CD14-positive monocyte (primary cell): ENCODE measurements around the gene LDLRAD4. TPM values are rescaled to one million over a fixed set of nuclear protein-coding genes. Genes with fewer than 3 reads are reported as not detected.
A peak's percentile ranks its signal among the peaks of the same experiment; 100 is the strongest.

ENCODE experiments used
- DNase-seq, 3 donors: peaks; one replicate each; pipeline ENCODE4 v3.0.0-alpha.2; 2011 to 2022
- H2AFZ ChIP-seq: 2 replicates; pipeline ENCODE4 v1.6.0; 2012; ENCODE audit warnings: mild to moderate bottlenecking, low read depth, low read length, inconsistent platforms; ENCODE audit not compliant: insufficient read depth, poor library complexity, severe bottlenecking
- H3K27ac ChIP-seq, 2 donors: 1 replicate in 1 of 2; 2 replicates in 1 of 2; pipeline ENCODE4 v1.5.1; 2012 to 2013; ENCODE audit warnings: low read length in 2 of 2, control low read depth in 1 of 2, inconsistent platforms in 1 of 2, low read depth in 1 of 2, mild to moderate bottlenecking in 1 of 2
- H3K27me3 ChIP-seq, 2 donors: one replicate each; pipeline versions ENCODE4 v1.6.0 to v1.6.1; 2011 to 2013; ENCODE audit warnings: low read length in 2 of 2; ENCODE audit not compliant: control insufficient read depth in 2 of 2, insufficient read depth in 2 of 2
- H3K36me3 ChIP-seq, 2 donors: replicated peaks in 1 of 2; 1 replicate in 1 of 2; 2 replicates in 1 of 2; pipeline versions ENCODE4 v1.5.1 to v1.6.1; 2012 to 2013; ENCODE audit warnings: low read length in 2 of 2, control low read depth in 1 of 2, inconsistent platforms in 1 of 2, mild to moderate bottlenecking in 1 of 2; ENCODE audit not compliant: insufficient read depth in 2 of 2, control insufficient read depth in 1 of 2
- H3K4me1 ChIP-seq, 2 donors: 1 replicate in 1 of 2; 2 replicates in 1 of 2; pipeline versions ENCODE4 v1.5.1 to v1.6.1; 2012 to 2013; ENCODE audit warnings: low read length in 2 of 2, control low read depth in 1 of 2, inconsistent platforms in 1 of 2, mild to moderate bottlenecking in 1 of 2, moderate library complexity in 1 of 2; ENCODE audit not compliant: insufficient read depth in 2 of 2, control insufficient read depth in 1 of 2
- H3K4me2 ChIP-seq: replicated peaks from 2 replicates; pipeline ENCODE3; 2012; ENCODE audit warnings: low read length, moderate library complexity, mild to moderate bottlenecking; ENCODE audit not compliant: poor library complexity, severe bottlenecking; ENCODE audit errors: extremely low read depth
- H3K4me3 ChIP-seq, 3 experiments: fragments of 200-600 bp in 1 of 3; sonication (generic) in 1 of 3; replicated peaks in 1 of 3; 1 replicate in 2 of 3; 2 replicates in 1 of 3; pipeline ENCODE4 v1.5.1; 2011 to 2013; ENCODE audit warnings: low read length in 3 of 3, mild to moderate bottlenecking in 3 of 3, control low read depth in 2 of 3, low read depth in 2 of 3, inconsistent platforms in 1 of 3, moderate library complexity in 1 of 3
- H3K79me2 ChIP-seq: 2 replicates; pipeline ENCODE4 v1.6.0; 2012; ENCODE audit warnings: mild to moderate bottlenecking, control low read depth, inconsistent platforms, low read length, moderate library complexity; ENCODE audit not compliant: insufficient read depth
- H3K9ac ChIP-seq: 2 replicates; pipeline ENCODE4 v1.6.0; 2017; ENCODE audit warnings: low read length, mild to moderate bottlenecking; ENCODE audit not compliant: insufficient read depth, poor library complexity, severe bottlenecking
- H3K9me3 ChIP-seq, 2 donors: replicated peaks in 1 of 2; 1 replicate in 1 of 2; 2 replicates in 1 of 2; pipeline versions ENCODE4 v1.5.1 to v1.6.1; 2012 to 2013; ENCODE audit warnings: low read length in 2 of 2, control low read depth in 1 of 2; ENCODE audit not compliant: control insufficient read depth in 1 of 2, insufficient read depth in 1 of 2
- H4K20me1 ChIP-seq: 2 replicates; pipeline ENCODE4 v1.6.0; 2012; ENCODE audit warnings: mild to moderate bottlenecking, low read length, control low read depth, moderate library complexity; ENCODE audit not compliant: insufficient read depth
- H3K27ac Mint-ChIP-seq, 7 donors: one replicate each; pipeline ENCODE4 v1.8.0; 2020; ENCODE audit warnings: mild to moderate bottlenecking in 7 of 7, mixed read lengths in 7 of 7, moderate library complexity in 6 of 7, inconsistent platforms in 2 of 7
- H3K27me3 Mint-ChIP-seq, 3 donors: one replicate each; pipeline ENCODE4 v1.8.0; 2021 to 2022; ENCODE audit warnings: low read depth in 3 of 3, mild to moderate bottlenecking in 3 of 3, mixed read lengths in 3 of 3, moderate library complexity in 3 of 3, inconsistent platforms in 1 of 3
- H3K36me3 Mint-ChIP-seq, 2 donors: one replicate each; pipeline ENCODE4 v1.8.0; 2020; ENCODE audit warnings: mixed read lengths in 2 of 2, inconsistent platforms in 1 of 2, mild to moderate bottlenecking in 1 of 2
- H3K4me1 Mint-ChIP-seq: one replicate; pipeline ENCODE4 v1.8.0; 2020; ENCODE audit warnings: mild to moderate bottlenecking, mixed read lengths
- H3K4me3 Mint-ChIP-seq, 2 donors: one replicate each; pipeline ENCODE4 v1.8.0; 2020; ENCODE audit warnings: mild to moderate bottlenecking in 2 of 2, mixed read lengths in 2 of 2, moderate library complexity in 1 of 2
- H3K9me3 Mint-ChIP-seq, 7 donors: one replicate each; pipeline ENCODE4 v1.8.0; 2020 to 2022; ENCODE audit warnings: mixed read lengths in 7 of 7, mild to moderate bottlenecking in 6 of 7, moderate library complexity in 6 of 7, inconsistent platforms in 2 of 7
- WGBS: methylation state at CpG from one replicate; pipeline ENCODE4 v1.1.5; 2013; ENCODE audit warnings: missing lambda C conversion rate; ENCODE audit not compliant: insufficient coverage; 5-methylcytosine and 5-hydroxymethylcytosine counted together
- intact Hi-C, 2 donors: fragments of 100-400 bp; cut with micrococcal nuclease; formaldehyde crosslinking; loops; one replicate each; pipeline versions ENCODE4 v1.15.0 to v1.15.1; 2023
- polyA plus RNA-seq, 3 donors: library from polyadenylated mRNA; depleted of rRNA in 1 of 3; unstranded in 2 of 3; stranded (reverse) in 1 of 3; fragments of 300-500 nt in 2 of 3; fragments of >200 nt in 1 of 3; fragmentation: Illumina TruSeq in 2 of 3; gene quantifications; 1 replicate in 2 of 3; 2 replicates in 1 of 3; pipeline ENCODE4 v1.2.3, GENCODE V29; 2012 to 2021
- TF ChIP-seq, protein P1 (sequence below): fragments of 200-600 bp; IDR thresholded peaks from one replicate; pipeline ENCODE4 v1.8.0; 2022; ENCODE audit warnings: antibody characterized with exemption, mild to moderate bottlenecking

LDLRAD4 gene
- polyA plus RNA-seq, 3 donors = 13.5 to 15.4 (median 13.8) TPM

GRCh38 chr18:13464432-13465123 is 246.0 kb downstream of the LDLRAD4 start:
- Histone ChIP-seq H3K9ac (peak overlapping the region; percentile 61), H3K4me1 (peaks cover 27 to 41% of the 10 kb centered on the region in 2 donors)
- peaks cover 2 to 10% (median 5%) of the 10 kb centered on the region in 7 donors for H3K9me3 Mint-ChIP-seq

GRCh38 chr18:13465124-13465446 is 246.5 kb downstream of the LDLRAD4 start:
- Histone ChIP-seq H3K27me3 (no peaks in the 10 kb centered on the region), H3K4me2 (peak overlapping the region; percentile 82), H3K9ac (peak overlapping the region; percentile 61), H3K27ac (peak overlapping the region; percentile 49 to 91), H3K9me3 (peaks cover 0 to 3% of the 10 kb centered on the region in 2 donors), H3K79me2 (peaks cover 39% of the 10 kb centered on the region), H3K4me1 (peaks cover 27 to 43% of the 10 kb centered on the region in 2 donors), H4K20me1 (peaks cover 7% of the 10 kb centered on the region), H2AFZ (peak overlapping the region; percentile 58), H3K4me3 (peak overlapping the region; percentile 42 to 73 (median 52)), H3K36me3 (no peaks in the 10 kb centered on the region)
- H3K27ac Mint-ChIP-seq = peak overlapping the region; percentile 91 to 97 (median 95)
- TF ChIP-seq, protein P1, sequence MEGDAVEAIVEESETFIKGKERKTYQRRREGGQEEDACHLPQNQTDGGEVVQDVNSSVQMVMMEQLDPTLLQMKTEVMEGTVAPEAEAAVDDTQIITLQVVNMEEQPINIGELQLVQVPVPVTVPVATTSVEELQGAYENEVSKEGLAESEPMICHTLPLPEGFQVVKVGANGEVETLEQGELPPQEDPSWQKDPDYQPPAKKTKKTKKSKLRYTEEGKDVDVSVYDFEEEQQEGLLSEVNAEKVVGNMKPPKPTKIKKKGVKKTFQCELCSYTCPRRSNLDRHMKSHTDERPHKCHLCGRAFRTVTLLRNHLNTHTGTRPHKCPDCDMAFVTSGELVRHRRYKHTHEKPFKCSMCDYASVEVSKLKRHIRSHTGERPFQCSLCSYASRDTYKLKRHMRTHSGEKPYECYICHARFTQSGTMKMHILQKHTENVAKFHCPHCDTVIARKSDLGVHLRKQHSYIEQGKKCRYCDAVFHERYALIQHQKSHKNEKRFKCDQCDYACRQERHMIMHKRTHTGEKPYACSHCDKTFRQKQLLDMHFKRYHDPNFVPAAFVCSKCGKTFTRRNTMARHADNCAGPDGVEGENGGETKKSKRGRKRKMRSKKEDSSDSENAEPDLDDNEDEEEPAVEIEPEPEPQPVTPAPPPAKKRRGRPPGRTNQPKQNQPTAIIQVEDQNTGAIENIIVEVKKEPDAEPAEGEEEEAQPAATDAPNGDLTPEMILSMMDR = no peak
- peaks cover 2 to 10% (median 5%) of the 10 kb centered on the region in 7 donors for H3K9me3 Mint-ChIP-seq
- peaks cover 52% of the 10 kb centered on the region for H3K4me1 Mint-ChIP-seq
- peaks cover 12 to 14% of the 10 kb centered on the region in 2 donors for H3K36me3 Mint-ChIP-seq
- no CpG with 5 or more reads among the region's 4 CpGs for WGBS
- peaks cover 0 to 1% (median 0%) of the 10 kb centered on the region in 3 donors for H3K27me3 Mint-ChIP-seq
- no peak for DNase-seq
- intact Hi-C loops = loop anchor here in 1 of 2 donors (10.0 kb wide), 1 partner anchor 250 kb away; the partner anchor contains the start of gene LDLRAD4
- H3K4me3 Mint-ChIP-seq = peak overlapping the region; percentile 84 to 93

More at GRCh38 chr18:13464432-13465123, 246.0 kb downstream of the LDLRAD4 start:
- no peaks in the 10 kb centered on the region for H3K36me3 ChIP-seq
- peaks cover 2% of the 10 kb centered on the region for H4K20me1 ChIP-seq
- peak overlapping the region; percentile 58 for H2AFZ ChIP-seq
- TF ChIP-seq, protein P1 = no peak
- 2% methylated on average over 10 of the region's 14 CpGs for WGBS
- Mint-ChIP-seq H3K27me3 (peaks cover 0 to 1% (median 0%) of the 10 kb centered on the region in 3 donors), H3K36me3 (peaks cover 12 to 13% of the 10 kb centered on the region in 2 donors), H3K4me3 (peak overlapping the region; percentile 84 to 93), H3K27ac (peak overlapping the region; percentile 91 to 97 (median 95)), H3K4me1 (peaks cover 48% of the 10 kb centered on the region)
- H3K4me2 ChIP-seq = peak overlapping the region; percentile 82
- H3K79me2 ChIP-seq = peaks cover 38% of the 10 kb centered on the region
- intact Hi-C loops = loop anchor here in 1 of 2 donors (10.0 kb wide), 1 partner anchor 250 kb away; the partner anchor contains the start of gene LDLRAD4
- H3K9me3 ChIP-seq = peaks cover 0 to 3% of the 10 kb centered on the region in 2 donors
- H3K27me3 ChIP-seq = no peaks in the 10 kb centered on the region
- peak; percentile 73 to 91 (median 86) for DNase-seq
- peak overlapping the region; percentile 42 to 73 (median 52) for H3K4me3 ChIP-seq
- H3K27ac ChIP-seq = peak overlapping the region; percentile 49 to 91
